ENCODE data around the gene ESPNL. TPM values are rescaled to one million over a fixed set of nuclear protein-coding genes. Genes with fewer than 3 reads are reported as not detected.
"Not testable (repeated sequence)": the region's sequence is repeated elsewhere in the genome, so short reads cannot be mapped to it uniquely, and the experiment has no call there.

ESPNL gene
- polyA plus RNA-seq, 1 donor (not counting 4 experiments of a cell fraction or from before 2014, with no cell fraction given), result 0.16 TPM

- FAIRE-seq (no peak), DNase-seq (ENCODE audit: low read depth, low spot score) (no peak)
- H3K9me3 ChIP-seq (ENCODE audit: control insufficient read depth, low read depth, low read length), result no peaks in the 10 kb centered on the region
- TF ChIP-seq, protein P1, sequence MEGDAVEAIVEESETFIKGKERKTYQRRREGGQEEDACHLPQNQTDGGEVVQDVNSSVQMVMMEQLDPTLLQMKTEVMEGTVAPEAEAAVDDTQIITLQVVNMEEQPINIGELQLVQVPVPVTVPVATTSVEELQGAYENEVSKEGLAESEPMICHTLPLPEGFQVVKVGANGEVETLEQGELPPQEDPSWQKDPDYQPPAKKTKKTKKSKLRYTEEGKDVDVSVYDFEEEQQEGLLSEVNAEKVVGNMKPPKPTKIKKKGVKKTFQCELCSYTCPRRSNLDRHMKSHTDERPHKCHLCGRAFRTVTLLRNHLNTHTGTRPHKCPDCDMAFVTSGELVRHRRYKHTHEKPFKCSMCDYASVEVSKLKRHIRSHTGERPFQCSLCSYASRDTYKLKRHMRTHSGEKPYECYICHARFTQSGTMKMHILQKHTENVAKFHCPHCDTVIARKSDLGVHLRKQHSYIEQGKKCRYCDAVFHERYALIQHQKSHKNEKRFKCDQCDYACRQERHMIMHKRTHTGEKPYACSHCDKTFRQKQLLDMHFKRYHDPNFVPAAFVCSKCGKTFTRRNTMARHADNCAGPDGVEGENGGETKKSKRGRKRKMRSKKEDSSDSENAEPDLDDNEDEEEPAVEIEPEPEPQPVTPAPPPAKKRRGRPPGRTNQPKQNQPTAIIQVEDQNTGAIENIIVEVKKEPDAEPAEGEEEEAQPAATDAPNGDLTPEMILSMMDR (optimal IDR thresholded peaks at IDR 0.05 in 1 of 3, IDR thresholded peaks at IDR 0.05 in 1 of 3, conservative IDR thresholded peaks at IDR 0.05 in 1 of 3; ENCODE audit: extremely low read depth in 1 of 3, insufficient read depth in 2 of 3, low read length in 3 of 3), result no peak
- TF ChIP-seq EZH2 (IDR thresholded peaks at IDR 0.05; ENCODE audit: low read length), result no peak
- no peaks in the 10 kb centered on the region for H3K9me1 ChIP-seq (ENCODE audit: control insufficient read depth, extremely low read depth, insufficient read depth, low read length)
- no peak overlapping the region for H3K9ac ChIP-seq (ENCODE audit: control insufficient read depth, extremely low read depth, insufficient read depth, low read length)
- no peaks in the 10 kb centered on the region for H4K20me1 ChIP-seq (ENCODE audit: control insufficient read depth, extremely low read depth, insufficient read depth, low read length)
- dilution Hi-C loops (cut with MboI; ENCODE audit: extremely low pct_ligation_motif_present, low sequenced_read_pairs), result no loop called here
- no peak overlapping the region for H3K4me3 ChIP-seq (ENCODE audit: control insufficient read depth in 2 of 3, extremely low read depth in 1 of 3, insufficient read depth in 2 of 3, low read depth in 1 of 3, low read length in 3 of 3)
- H3K4me2 ChIP-seq (ENCODE audit: control insufficient read depth, extremely low read depth, insufficient read depth, low read depth, low read length), result no peak overlapping the region
- no peaks in the 10 kb centered on the region for H3K27me3 ChIP-seq (ENCODE audit: control insufficient read depth, extremely low read depth, insufficient read depth, low read length)
- H3K27ac ChIP-seq (ENCODE audit: control insufficient read depth, insufficient read depth, low read length), result no peak overlapping the region
- peaks cover 7% of the 10 kb centered on the region for H3K4me1 ChIP-seq (ENCODE audit: control insufficient read depth, extremely low read depth, insufficient read depth, low read length)
- H3K36me3 ChIP-seq (ENCODE audit: control insufficient read depth in 2 of 2, extremely low read depth in 1 of 2, insufficient read depth in 2 of 2, low read length in 2 of 2), result no peaks in the 10 kb centered on the region
- peaks cover 3% of the 10 kb centered on the region for H3K79me2 ChIP-seq (ENCODE audit: control insufficient read depth, insufficient read depth, low read length)
- no peak overlapping the region for H2AFZ ChIP-seq (ENCODE audit: control insufficient read depth, low read length)
These were observed 44.3 kb upstream of the ESPNL start for GRCh38 chr2:238055841-238056240.

GRCh38 chr2:238057696-238058575 is 42.2 kb upstream of the ESPNL start:
- H4K20me1 ChIP-seq (ENCODE audit: control insufficient read depth, extremely low read depth, insufficient read depth, low read length); H3K9me1 ChIP-seq (ENCODE audit: control insufficient read depth, extremely low read depth, insufficient read depth, low read length); H3K4me3 ChIP-seq (ENCODE audit: control insufficient read depth in 2 of 3, extremely low read depth in 1 of 3, insufficient read depth in 2 of 3, low read depth in 1 of 3, low read length in 3 of 3); H3K4me2 ChIP-seq (ENCODE audit: control insufficient read depth, extremely low read depth, insufficient read depth, low read depth, low read length); DNase-seq (ENCODE audit: low read depth, low spot score); dilution Hi-C loops (cut with MboI; ENCODE audit: extremely low pct_ligation_motif_present, low sequenced_read_pairs); H3K9ac ChIP-seq (ENCODE audit: control insufficient read depth, extremely low read depth, insufficient read depth, low read length); H3K27ac ChIP-seq (ENCODE audit: control insufficient read depth, insufficient read depth, low read length); H3K36me3 ChIP-seq (ENCODE audit: control insufficient read depth in 2 of 2, extremely low read depth in 1 of 2, insufficient read depth in 2 of 2, low read length in 2 of 2); H3K9me3 ChIP-seq (ENCODE audit: control insufficient read depth, low read depth, low read length); H2AFZ ChIP-seq (ENCODE audit: control insufficient read depth, low read length); FAIRE-seq; H3K27me3 ChIP-seq (ENCODE audit: control insufficient read depth, extremely low read depth, insufficient read depth, low read length): not testable (repeated sequence)
- Histone ChIP-seq H3K79me2 (ENCODE audit: control insufficient read depth, insufficient read depth, low read length) (peaks cover 13% of the 10 kb centered on the region), H3K4me1 (ENCODE audit: control insufficient read depth, extremely low read depth, insufficient read depth, low read length) (peaks cover 13% of the 10 kb centered on the region)
